Vagina (tissue), 2 donors: Measurements from ENCODE around the gene PAMR1.

Experiments
- POLR2A ChIP-seq, 2 donors: fragments of 450-650 bp; IDR thresholded peaks; one replicate each; pipeline ENCODE4 v1.6.1; 2017; ENCODE audit warnings: antibody characterized with exemption in 2 of 2, mild to moderate bottlenecking in 2 of 2, moderate library complexity in 2 of 2
- TF ChIP-seq, protein P1 (sequence below), 3 experiments: fragments of 450-650 bp in 2 of 3; fragments of 200-600 bp in 1 of 3; sonication (generic) in 1 of 3; IDR thresholded peaks; one replicate each; pipeline ENCODE4 v1.5.1; 2017 to 2019; ENCODE audit warnings: antibody characterized with exemption in 3 of 3, mild to moderate bottlenecking in 2 of 3, moderate library complexity in 2 of 3

- TF ChIP-seq, protein P1, sequence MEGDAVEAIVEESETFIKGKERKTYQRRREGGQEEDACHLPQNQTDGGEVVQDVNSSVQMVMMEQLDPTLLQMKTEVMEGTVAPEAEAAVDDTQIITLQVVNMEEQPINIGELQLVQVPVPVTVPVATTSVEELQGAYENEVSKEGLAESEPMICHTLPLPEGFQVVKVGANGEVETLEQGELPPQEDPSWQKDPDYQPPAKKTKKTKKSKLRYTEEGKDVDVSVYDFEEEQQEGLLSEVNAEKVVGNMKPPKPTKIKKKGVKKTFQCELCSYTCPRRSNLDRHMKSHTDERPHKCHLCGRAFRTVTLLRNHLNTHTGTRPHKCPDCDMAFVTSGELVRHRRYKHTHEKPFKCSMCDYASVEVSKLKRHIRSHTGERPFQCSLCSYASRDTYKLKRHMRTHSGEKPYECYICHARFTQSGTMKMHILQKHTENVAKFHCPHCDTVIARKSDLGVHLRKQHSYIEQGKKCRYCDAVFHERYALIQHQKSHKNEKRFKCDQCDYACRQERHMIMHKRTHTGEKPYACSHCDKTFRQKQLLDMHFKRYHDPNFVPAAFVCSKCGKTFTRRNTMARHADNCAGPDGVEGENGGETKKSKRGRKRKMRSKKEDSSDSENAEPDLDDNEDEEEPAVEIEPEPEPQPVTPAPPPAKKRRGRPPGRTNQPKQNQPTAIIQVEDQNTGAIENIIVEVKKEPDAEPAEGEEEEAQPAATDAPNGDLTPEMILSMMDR (IDR thresholded peaks at IDR 0.05) = no peak
- no peak for TF ChIP-seq POLR2A (IDR thresholded peaks at IDR 0.05)
These were observed 10.9 kb downstream of the PAMR1 start for GRCh38 chr11:35514481-35514880.
